ENCODE measurements around the gene RXRA.

The RXRA gene

DNA sequence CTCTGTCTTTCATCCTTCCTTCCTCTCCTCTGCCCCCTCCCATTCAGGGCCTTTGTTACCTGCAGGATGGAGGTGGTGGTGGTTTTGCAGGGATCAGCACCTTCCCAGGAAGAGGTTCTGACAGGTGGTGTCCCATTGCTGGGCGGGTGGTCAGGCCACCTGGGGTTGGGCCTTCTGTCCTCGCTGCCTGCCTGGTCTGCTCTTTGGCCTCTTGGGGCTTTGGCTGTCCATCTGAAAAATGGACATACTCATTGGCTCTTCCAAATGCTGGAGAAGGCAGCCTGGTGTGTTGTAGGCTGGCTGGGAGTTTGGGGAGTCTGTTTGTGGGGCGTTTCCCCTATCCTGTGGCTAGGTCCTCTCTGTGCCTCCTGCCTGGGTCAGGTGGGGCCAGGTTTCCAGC, 4.3 kb downstream of the RXRA start:
- H3K9ac ChIP-seq (ENCODE audit: low read depth, low read length) = no peak overlapping the region
- H3K79me2 ChIP-seq (ENCODE audit: insufficient read depth, low read length) = peaks cover 19% of the 10 kb centered on the region
- H4K20me1 ChIP-seq (ENCODE audit: insufficient read depth, low read length) = peaks cover 83% of the 10 kb centered on the region
- no peaks in the 10 kb centered on the region for H3K36me3 ChIP-seq (ENCODE audit: insufficient read depth, low read length)
- H3K4me3 ChIP-seq (ENCODE audit: low read depth in 1 of 2, low read length in 2 of 2) = no peak overlapping the region
- no peak for ATAC-seq (ENCODE audit: insufficient read depth, low read depth)
- no peak for TF ChIP-seq EZH2 (IDR thresholded peaks at IDR 0.05; ENCODE audit: borderline replicate concordance, low read depth, low read length, severe bottlenecking)
- TF ChIP-seq, protein P1, sequence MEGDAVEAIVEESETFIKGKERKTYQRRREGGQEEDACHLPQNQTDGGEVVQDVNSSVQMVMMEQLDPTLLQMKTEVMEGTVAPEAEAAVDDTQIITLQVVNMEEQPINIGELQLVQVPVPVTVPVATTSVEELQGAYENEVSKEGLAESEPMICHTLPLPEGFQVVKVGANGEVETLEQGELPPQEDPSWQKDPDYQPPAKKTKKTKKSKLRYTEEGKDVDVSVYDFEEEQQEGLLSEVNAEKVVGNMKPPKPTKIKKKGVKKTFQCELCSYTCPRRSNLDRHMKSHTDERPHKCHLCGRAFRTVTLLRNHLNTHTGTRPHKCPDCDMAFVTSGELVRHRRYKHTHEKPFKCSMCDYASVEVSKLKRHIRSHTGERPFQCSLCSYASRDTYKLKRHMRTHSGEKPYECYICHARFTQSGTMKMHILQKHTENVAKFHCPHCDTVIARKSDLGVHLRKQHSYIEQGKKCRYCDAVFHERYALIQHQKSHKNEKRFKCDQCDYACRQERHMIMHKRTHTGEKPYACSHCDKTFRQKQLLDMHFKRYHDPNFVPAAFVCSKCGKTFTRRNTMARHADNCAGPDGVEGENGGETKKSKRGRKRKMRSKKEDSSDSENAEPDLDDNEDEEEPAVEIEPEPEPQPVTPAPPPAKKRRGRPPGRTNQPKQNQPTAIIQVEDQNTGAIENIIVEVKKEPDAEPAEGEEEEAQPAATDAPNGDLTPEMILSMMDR (IDR thresholded peaks at IDR 0.05; ENCODE audit: borderline replicate concordance, extremely low read depth, low read length, poor library complexity, severe bottlenecking) = no peak
- H2AFZ ChIP-seq (ENCODE audit: low read depth, low read length) = no peak overlapping the region
- H3K4me2 ChIP-seq (ENCODE audit: insufficient read depth, low read length) = no peak overlapping the region
- no peak for DNase-seq
- H3K9me3 ChIP-seq (ENCODE audit: insufficient read depth, low read length, severe bottlenecking) = no peaks in the 10 kb centered on the region
- H3K27me3 ChIP-seq (ENCODE audit: insufficient read depth, low read length, poor library complexity) = peaks cover 2% of the 10 kb centered on the region
- H3K27ac ChIP-seq (ENCODE audit: low read length) = no peak overlapping the region
- peaks cover 18% of the 10 kb centered on the region for H3K4me1 ChIP-seq (ENCODE audit: insufficient read depth, low read length)

GRCh38 chr9:134331186-134332025, 5.2 kb downstream of the RXRA start:
- Histone ChIP-seq H3K27ac (ENCODE audit: low read length) (no peak overlapping the region), H3K4me1 (ENCODE audit: insufficient read depth, low read length) (peaks cover 16% of the 10 kb centered on the region), H3K27me3 (ENCODE audit: insufficient read depth, low read length, poor library complexity) (peaks cover 2% of the 10 kb centered on the region), H4K20me1 (ENCODE audit: insufficient read depth, low read length) (peaks cover 92% of the 10 kb centered on the region), H3K9me3 (ENCODE audit: insufficient read depth, low read length, severe bottlenecking) (no peaks in the 10 kb centered on the region), H3K4me3 (ENCODE audit: low read depth in 1 of 2, low read length in 2 of 2) (no peak overlapping the region), H3K4me2 (ENCODE audit: insufficient read depth, low read length) (no peak overlapping the region), H3K9ac (ENCODE audit: low read depth, low read length) (no peak overlapping the region), H3K36me3 (ENCODE audit: insufficient read depth, low read length) (no peaks in the 10 kb centered on the region), H2AFZ (ENCODE audit: low read depth, low read length) (no peak overlapping the region), H3K79me2 (ENCODE audit: insufficient read depth, low read length) (peaks cover 19% of the 10 kb centered on the region)
- TF ChIP-seq, protein P1 (IDR thresholded peaks at IDR 0.05; ENCODE audit: borderline replicate concordance, extremely low read depth, low read length, poor library complexity, severe bottlenecking) = no peak
- TF ChIP-seq EZH2 (IDR thresholded peaks at IDR 0.05; ENCODE audit: borderline replicate concordance, low read depth, low read length, severe bottlenecking) = no peak
- no peak for DNase-seq
- ATAC-seq (ENCODE audit: insufficient read depth, low read depth) = no peak

- Histone ChIP-seq H4K20me1 (ENCODE audit: insufficient read depth, low read length) (peaks cover 97% of the 10 kb centered on the region), H3K9ac (ENCODE audit: low read depth, low read length) (no peak overlapping the region)
Measured at GRCh38 chr9:134332266-134332665, 6.0 kb downstream of the RXRA start.

More at GRCh38 chr9:134332266-134332665, 6.0 kb downstream of the RXRA start:
- no peak overlapping the region for H2AFZ ChIP-seq (ENCODE audit: low read depth, low read length)
- no peak overlapping the region for H3K4me2 ChIP-seq (ENCODE audit: insufficient read depth, low read length)
- no peak overlapping the region for H3K4me3 ChIP-seq (ENCODE audit: low read depth in 1 of 2, low read length in 2 of 2)
- TF ChIP-seq, protein P1 (IDR thresholded peaks at IDR 0.05; ENCODE audit: borderline replicate concordance, extremely low read depth, low read length, poor library complexity, severe bottlenecking) = no peak
- TF ChIP-seq EZH2 (IDR thresholded peaks at IDR 0.05; ENCODE audit: borderline replicate concordance, low read depth, low read length, severe bottlenecking) = no peak
- DNase-seq = no peak
- no peak overlapping the region for H3K27ac ChIP-seq (ENCODE audit: low read length)
- no peaks in the 10 kb centered on the region for H3K27me3 ChIP-seq (ENCODE audit: insufficient read depth, low read length, poor library complexity)
- H3K79me2 ChIP-seq (ENCODE audit: insufficient read depth, low read length) = peaks cover 16% of the 10 kb centered on the region
- no peaks in the 10 kb centered on the region for H3K36me3 ChIP-seq (ENCODE audit: insufficient read depth, low read length)
- H3K9me3 ChIP-seq (ENCODE audit: insufficient read depth, low read length, severe bottlenecking) = no peaks in the 10 kb centered on the region
- no peak for ATAC-seq (ENCODE audit: insufficient read depth, low read depth)
- H3K4me1 ChIP-seq (ENCODE audit: insufficient read depth, low read length) = peaks cover 11% of the 10 kb centered on the region
